ENCODE measurements around the gene RHBDL1. TPM values are rescaled to one million over a fixed set of nuclear protein-coding genes. Genes with fewer than 3 reads are reported as not detected.

RHBDL1 gene
- total RNA-seq (2011; cell fraction: chromatin; rRNA removed; ENCODE audit: low replicate concordance), result 4.0 and 18.2 TPM in 2 replicates
- total RNA-seq (2011; cell fraction: nucleolus; rRNA removed), result 16.8 and 19.9 TPM in 2 replicates
- 6.3 and 7.2 TPM in 2 replicates for total RNA-seq (2011; cell fraction: nucleoplasm; rRNA removed)
- total RNA-seq (2014; rRNA removed) (2.7 and 3.9 TPM in 2 replicates), total RNA-seq (2014; rRNA removed; fragmentation: Illumina TruSeq; extraction: Trizol) (0.11 TPM in 1 of 2 replicates, not detected in the other), total RNA-seq (2015; rRNA removed; fragmentation: Illumina TruSeq; extraction: Trizol) (0.79 and 0.94 TPM in 2 replicates), total RNA-seq (2021) (3.6 and 4.0 TPM in 2 replicates), polyA plus RNA-seq (2011; rRNA removed) (1.7 and 3.5 TPM in 2 replicates), polyA plus RNA-seq (2014; fragmentation: Illumina TruSeq; extraction: Trizol) (0.55 and 1.1 TPM in 2 replicates), polyA plus RNA-seq (2014; fragmentation: Nextera tagmentation; extraction: Ambion mirVana) (under 1 TPM in 1 of 2 experiments, not detected in 1; 0.03 TPM), polyA plus RNA-seq (2014; rRNA removed) (3.4 and 5.6 TPM in 2 replicates), polyA minus RNA-seq (2011; rRNA and poly(A)+ RNA removed) (0.15 and 0.39 TPM in 2 replicates), Bru-seq, nascent RNA (percentile 40 among the genes with signal in this experiment), BruChase-seq, experiment 1, labeled RNA remaining after a 2-hour chase (percentile 48 among the genes with signal in this experiment), BruChase-seq, experiment 2, labeled RNA remaining after a 6-hour chase (percentile 58 among the genes with signal in this experiment)
- polyA plus RNA-seq (2011; cell fraction: cytosol; rRNA removed), result 2.9 and 8.6 TPM in 2 replicates
- polyA plus RNA-seq (2011; cell fraction: nucleus; rRNA removed), result 36.3 and 53.0 TPM in 2 replicates
- 2.4 and 6.7 TPM in 2 replicates for polyA plus RNA-seq (2012)
- polyA minus RNA-seq (2011; cell fraction: cytosol; rRNA and poly(A)+ RNA removed), result 1.2 TPM in 1 of 2 replicates, not detected in the other
- polyA minus RNA-seq (2011; cell fraction: nucleus; rRNA and poly(A)+ RNA removed), result 3.2 and 5.4 TPM in 2 replicates
- long read RNA-seq, experiment 1, partial matches to known transcripts, result 2 of 5 reads
- long read RNA-seq, experiment 1, other reads (novel, unspliced or antisense), result 2 of 5 reads
- long read RNA-seq, experiment 2, partial matches to known transcripts, result 2 of 6 reads
- long read RNA-seq, experiment 2, other reads (novel, unspliced or antisense), result 3 of 6 reads
- long read RNA-seq, experiment 3, partial matches to known transcripts, result 0 of 1 reads
- long read RNA-seq, experiment 3, other reads (novel, unspliced or antisense), result 1 of 1 reads

- peak within 1 kb of the TSS; percentile 79 for H3K4me2 ChIP-seq (ENCODE audit: insufficient read depth, low read length)
- TF ChIP-seq BRCA1 (IDR thresholded peaks at IDR 0.05) (no peak), BRCA1 (CRISPR knock-in tag; IDR thresholded peaks at IDR 0.05) (no peak), CREB5 (CRISPR knock-in tag; IDR thresholded peaks at IDR 0.05) (no peak), TCF7 (IDR thresholded peaks at IDR 0.05; ENCODE audit: borderline replicate concordance) (no peak), CHD2 (IDR thresholded peaks at IDR 0.05; ENCODE audit: low read depth, low read length) (no peak), ZMIZ1 (IDR thresholded peaks at IDR 0.05; ENCODE audit: low read depth in 2 of 2, low read length in 2 of 2) (no peak), NCOA6 (IDR thresholded peaks at IDR 0.05) (no peak), POLR3G (IDR thresholded peaks at IDR 0.05; ENCODE audit: extremely low read depth, insufficient read length, insufficient replicate concordance) (no peak), FOXJ3 (CRISPR knock-in tag; IDR thresholded peaks at IDR 0.05) (no peak), JUNB (CRISPR knock-in tag; conservative IDR thresholded peaks at IDR 0.05) (no peak)
Measured at GRCh38 chr16:674968-675883, at the start of gene RHBDL1. Gene RHBDL1, plus strand, starts transcription at chr16:675671. Its CDS starts 120 bp downstream, at chr16:675791.

More at GRCh38 chr16:674968-675883, at the start of gene RHBDL1:
- peak; percentile 88 for FAIRE-seq
- Histone ChIP-seq H3K4me3 (peak within 1 kb of the TSS; percentile 52), H3K27me3 (ENCODE audit: control insufficient read depth in 2 of 2, insufficient read depth in 2 of 2, low read length in 2 of 2) (no peaks in the 10 kb centered on the region), H3K9me3 (replicated peaks; ENCODE audit: control insufficient read depth, insufficient read depth, low read depth, low read length) (no peaks in the 10 kb centered on the region), H3K27ac (ENCODE audit: extremely low read depth, low read depth, low read length) (peak within 1 kb of the TSS; percentile 72), H2AFZ (ENCODE audit: low read depth, low read length) (peak within 1 kb of the TSS; percentile 86), H3K4me1 (replicated peaks in 1 of 2; ENCODE audit: control insufficient read depth in 2 of 2, insufficient read depth in 2 of 2, low read length in 2 of 2) (peaks cover 22 to 96% of the 10 kb centered on the region in 2 experiments), H3K9ac (ENCODE audit: insufficient read depth in 1 of 2, low read depth in 2 of 2, low read length in 2 of 2) (peak within 1 kb of the TSS; percentile 32 to 93; a peak in 3 of 4 replicates), H3K9me1 (ENCODE audit: control insufficient read depth, insufficient read depth, low read length) (no peaks in the 10 kb centered on the region), H3K36me3 (ENCODE audit: control insufficient read depth, insufficient read depth, low read length) (peaks cover 50% of the 10 kb centered on the region), H3K79me2 (ENCODE audit: control insufficient read depth, insufficient read depth, low read length) (peaks cover 8% of the 10 kb centered on the region), H4K20me1 (replicated peaks; ENCODE audit: control insufficient read depth, insufficient read depth, low read length) (0 out of 2 replicates have a peak, but pooled peaks cover 4% of the 10 kb centered on the region)
- peak; percentile 66 for ATAC-seq
- in situ Hi-C loops (cut with MboI), result loop anchor here (10.0 kb wide), 1 partner anchor 280 kb away; the partner anchor contains the start of gene NME4
- DNase-seq (ENCODE audit: extremely low read depth in 1 of 4, low spot score in 3 of 4), result peak; percentile 53 to 90 (median 68)
- WGBS (ENCODE audit: insufficient coverage, low coverage, missing lambda C conversion rate), result 3% methylated on average over 36 of the region's 73 CpGs
- POLR2A ChIA-PET, result interaction anchor here (0.5 to 1.7 kb wide), 7 partner anchors 9 to 305 kb away, joined by 3 to 6 read pairs (median 4); partner anchors contain the start of genes JMJD8 and MRPL28
- BruUV-seq (replicated peaks), result no TSS peak
- CTCF ChIA-PET (ENCODE audit: low intra/inter-chr PET ratio), result no interaction called here
- intact Hi-C loops (cut with micrococcal nuclease), result loop anchor here (5.0 kb wide), 1 partner anchor 38 kb away; the partner anchor contains the start of gene METTL26

Data from K562 (cell line).